ENCODE data around the gene ATP2B2.

ATP2B2 gene

DNA sequence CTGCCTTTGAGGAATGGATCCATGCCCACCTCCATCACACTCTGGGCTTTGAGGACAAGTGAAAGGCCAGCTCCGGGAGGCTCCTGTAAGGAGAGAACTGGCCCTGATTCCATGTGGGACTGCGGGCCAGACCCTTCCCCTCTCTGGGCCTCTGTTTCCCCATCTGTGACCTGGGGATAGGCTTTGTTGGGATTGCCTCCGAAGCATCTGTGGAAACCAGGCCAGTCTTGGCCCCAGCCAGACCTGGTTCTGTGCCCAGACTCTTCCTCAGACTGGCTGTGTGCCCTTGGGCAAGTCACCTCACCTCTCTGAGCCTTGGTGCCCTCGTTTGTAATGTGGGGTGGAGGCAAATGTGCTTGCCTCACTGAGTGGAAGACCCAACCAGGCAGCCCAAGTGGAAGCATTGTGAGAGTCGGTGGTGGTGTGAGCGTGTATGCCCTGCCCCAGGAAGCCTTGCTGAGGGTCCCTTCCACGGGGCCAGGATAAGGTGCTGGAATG lies 163.4 kb downstream of the ATP2B2 start:
- Histone ChIP-seq H2BK5ac (ENCODE audit: low read length) (no peak overlapping the region), H2AK5ac (ENCODE audit: low read depth, low read length) (peak overlapping the region; percentile 32), H3K9me3 (replicated peaks in 1 of 2; ENCODE audit: control insufficient read depth in 2 of 2, insufficient read depth in 1 of 2, low read depth in 1 of 2, low read length in 2 of 2) (no peaks in the 10 kb centered on the region), H3K79me1 (ENCODE audit: low read depth, low read length) (no peaks in the 10 kb centered on the region), H3K4me1 (ENCODE audit: control insufficient read depth in 2 of 2, insufficient read depth in 1 of 2, low read depth in 1 of 2, low read length in 2 of 2) (peaks cover 0 to 6% of the 10 kb centered on the region in 2 donors), H2AFZ (ENCODE audit: low read length) (no peak overlapping the region), H3K27ac (replicated peaks; ENCODE audit: low read length) (no peak overlapping the region), H3K36me3 (replicated peaks in 1 of 2; ENCODE audit: control insufficient read depth in 2 of 2, insufficient read depth in 2 of 2, low read length in 2 of 2) (no peaks in the 10 kb centered on the region), H3K4me3 (ENCODE audit: low read length in 2 of 2) (no peak overlapping the region), H3K4me2 (ENCODE audit: insufficient read depth, low read length, poor library complexity, severe bottlenecking) (no peak overlapping the region), H3K14ac (ENCODE audit: low read length) (no peak overlapping the region), H4K8ac (ENCODE audit: low read depth, low read length) (no peak overlapping the region), H2BK12ac (ENCODE audit: low read length) (no peak overlapping the region), H3K18ac (ENCODE audit: low read length) (no peak overlapping the region), H2BK15ac (ENCODE audit: low read length) (no peak overlapping the region), H3K9ac (ENCODE audit: low read depth, low read length, poor library complexity) (no peak overlapping the region), H3K4ac (ENCODE audit: low read length) (no peak overlapping the region), H4K91ac (ENCODE audit: low read depth, low read length, poor library complexity) (no peak overlapping the region), H2BK120ac (ENCODE audit: low read depth, low read length) (no peak overlapping the region), H3K23ac (ENCODE audit: low read depth, low read length, poor library complexity) (no peak overlapping the region), H3K27me3 (ENCODE audit: control insufficient read depth in 3 of 3, insufficient read depth in 3 of 3, low read depth in 1 of 3, low read length in 3 of 3) (peaks cover 0 to 32% (median 0%) of the 10 kb centered on the region in 3 experiments)
- DNase-seq (ENCODE audit: low spot score), result no peak
- no CpG with 5 or more reads among the region's 7 CpGs for WGBS, 2 donors (ENCODE audit: extremely low coverage in 2 of 2, insufficient read length in 2 of 2, insufficient replicate concordance in 1 of 2)

DNA sequence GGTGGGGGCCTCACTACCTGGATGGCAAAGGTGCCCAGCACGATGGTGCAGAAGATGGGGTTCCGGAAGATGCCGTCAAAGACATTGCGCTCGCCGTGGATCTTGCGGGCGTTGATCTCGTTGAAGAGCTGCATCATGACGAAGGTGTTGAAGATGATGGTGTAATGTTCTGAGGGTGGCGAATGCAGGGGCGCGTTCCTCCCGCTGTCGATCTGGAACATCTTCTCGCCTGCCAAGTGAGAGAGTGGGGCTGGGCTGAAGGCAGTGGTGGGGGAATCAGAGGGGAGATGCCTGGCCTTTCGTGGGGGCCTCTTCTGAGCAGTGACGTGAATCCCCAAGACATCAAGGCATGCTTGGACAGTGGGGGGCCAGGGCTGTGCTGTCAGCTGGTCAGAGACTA lies 164.9 kb downstream of the ATP2B2 start:
- peak overlapping the region; percentile 15 for H3K9ac ChIP-seq (ENCODE audit: low read depth, low read length, poor library complexity)
- H3K4me1 ChIP-seq (ENCODE audit: control insufficient read depth in 2 of 2, insufficient read depth in 1 of 2, low read depth in 1 of 2, low read length in 2 of 2), result peaks cover 4 to 6% of the 10 kb centered on the region in 2 donors
- H3K18ac ChIP-seq (ENCODE audit: low read length), result peak overlapping the region; percentile 34
- H3K79me1 ChIP-seq (ENCODE audit: low read depth, low read length), result no peaks in the 10 kb centered on the region
- H2BK120ac ChIP-seq (ENCODE audit: low read depth, low read length), result no peak overlapping the region
- H3K4ac ChIP-seq (ENCODE audit: low read length), result peak overlapping the region; percentile 2
- no peak overlapping the region for H4K8ac ChIP-seq (ENCODE audit: low read depth, low read length)
- no peaks in the 10 kb centered on the region for H3K9me3 ChIP-seq (replicated peaks in 1 of 2; ENCODE audit: control insufficient read depth in 2 of 2, insufficient read depth in 1 of 2, low read depth in 1 of 2, low read length in 2 of 2)
- no peaks in the 10 kb centered on the region for H3K36me3 ChIP-seq (replicated peaks in 1 of 2; ENCODE audit: control insufficient read depth in 2 of 2, insufficient read depth in 2 of 2, low read length in 2 of 2)
- no peak for DNase-seq (ENCODE audit: low spot score)
- no peak overlapping the region for H2BK5ac ChIP-seq (ENCODE audit: low read length)
- no peak overlapping the region for H3K14ac ChIP-seq (ENCODE audit: low read length)
- H3K4me2 ChIP-seq (ENCODE audit: insufficient read depth, low read length, poor library complexity, severe bottlenecking), result no peak overlapping the region
- H4K91ac ChIP-seq (ENCODE audit: low read depth, low read length, poor library complexity), result no peak overlapping the region
- H3K27me3 ChIP-seq (ENCODE audit: control insufficient read depth in 3 of 3, insufficient read depth in 3 of 3, low read depth in 1 of 3, low read length in 3 of 3), result peaks cover 0 to 18% (median 0%) of the 10 kb centered on the region in 3 experiments
- H2AFZ ChIP-seq (ENCODE audit: low read length), result no peak overlapping the region
- H2BK12ac ChIP-seq (ENCODE audit: low read length), result peak overlapping the region; percentile 16
- WGBS, 2 donors (ENCODE audit: extremely low coverage in 2 of 2, insufficient read length in 2 of 2, insufficient replicate concordance in 1 of 2), result no CpG with 5 or more reads among the region's 18 CpGs
- H2BK15ac ChIP-seq (ENCODE audit: low read length), result no peak overlapping the region
- H3K23ac ChIP-seq (ENCODE audit: low read depth, low read length, poor library complexity), result peak overlapping the region; percentile 32
- no peak overlapping the region for H3K27ac ChIP-seq (replicated peaks; ENCODE audit: low read length)
- no peak overlapping the region for H3K4me3 ChIP-seq (ENCODE audit: low read length in 2 of 2)
- H2AK5ac ChIP-seq (ENCODE audit: low read depth, low read length), result peak overlapping the region; percentile 59

GRCh38 chr3:10340046-10340445 lies 165.3 kb downstream of the ATP2B2 start:
- no peaks in the 10 kb centered on the region for H3K79me1 ChIP-seq (ENCODE audit: low read depth, low read length)
- H3K27me3 ChIP-seq (ENCODE audit: control insufficient read depth in 3 of 3, insufficient read depth in 3 of 3, low read depth in 1 of 3, low read length in 3 of 3), result peaks cover 0 to 18% (median 0%) of the 10 kb centered on the region in 3 experiments
- no peak overlapping the region for H4K91ac ChIP-seq (ENCODE audit: low read depth, low read length, poor library complexity)
- no peak overlapping the region for H3K4me3 ChIP-seq (ENCODE audit: low read length in 2 of 2)
- peak overlapping the region; percentile 32 for H3K23ac ChIP-seq (ENCODE audit: low read depth, low read length, poor library complexity)
- H3K36me3 ChIP-seq (replicated peaks in 1 of 2; ENCODE audit: control insufficient read depth in 2 of 2, insufficient read depth in 2 of 2, low read length in 2 of 2), result no peaks in the 10 kb centered on the region
- no peak overlapping the region for H2BK15ac ChIP-seq (ENCODE audit: low read length)
- H3K4me2 ChIP-seq (ENCODE audit: insufficient read depth, low read length, poor library complexity, severe bottlenecking), result no peak overlapping the region
- no peak overlapping the region for H2BK12ac ChIP-seq (ENCODE audit: low read length)
- H3K4me1 ChIP-seq (ENCODE audit: control insufficient read depth in 2 of 2, insufficient read depth in 1 of 2, low read depth in 1 of 2, low read length in 2 of 2), result peaks cover 4 to 6% of the 10 kb centered on the region in 2 donors
- DNase-seq (ENCODE audit: low spot score), result no peak
- no peak overlapping the region for H2BK5ac ChIP-seq (ENCODE audit: low read length)
- H3K14ac ChIP-seq (ENCODE audit: low read length), result no peak overlapping the region
- peak overlapping the region; percentile 15 for H3K9ac ChIP-seq (ENCODE audit: low read depth, low read length, poor library complexity)
- H3K27ac ChIP-seq (replicated peaks; ENCODE audit: low read length), result no peak overlapping the region
- no peak overlapping the region for H3K18ac ChIP-seq (ENCODE audit: low read length)
- H2AK5ac ChIP-seq (ENCODE audit: low read depth, low read length), result no peak overlapping the region
- no peaks in the 10 kb centered on the region for H3K9me3 ChIP-seq (replicated peaks in 1 of 2; ENCODE audit: control insufficient read depth in 2 of 2, insufficient read depth in 1 of 2, low read depth in 1 of 2, low read length in 2 of 2)
- no peak overlapping the region for H2BK120ac ChIP-seq (ENCODE audit: low read depth, low read length)
- no peak overlapping the region for H4K8ac ChIP-seq (ENCODE audit: low read depth, low read length)
- no CpG with 5 or more reads among the region's 4 CpGs for WGBS, 2 donors (ENCODE audit: extremely low coverage in 2 of 2, insufficient read length in 2 of 2, insufficient replicate concordance in 1 of 2)
- H3K4ac ChIP-seq (ENCODE audit: low read length), result no peak overlapping the region
- no peak overlapping the region for H2AFZ ChIP-seq (ENCODE audit: low read length)

DNA sequence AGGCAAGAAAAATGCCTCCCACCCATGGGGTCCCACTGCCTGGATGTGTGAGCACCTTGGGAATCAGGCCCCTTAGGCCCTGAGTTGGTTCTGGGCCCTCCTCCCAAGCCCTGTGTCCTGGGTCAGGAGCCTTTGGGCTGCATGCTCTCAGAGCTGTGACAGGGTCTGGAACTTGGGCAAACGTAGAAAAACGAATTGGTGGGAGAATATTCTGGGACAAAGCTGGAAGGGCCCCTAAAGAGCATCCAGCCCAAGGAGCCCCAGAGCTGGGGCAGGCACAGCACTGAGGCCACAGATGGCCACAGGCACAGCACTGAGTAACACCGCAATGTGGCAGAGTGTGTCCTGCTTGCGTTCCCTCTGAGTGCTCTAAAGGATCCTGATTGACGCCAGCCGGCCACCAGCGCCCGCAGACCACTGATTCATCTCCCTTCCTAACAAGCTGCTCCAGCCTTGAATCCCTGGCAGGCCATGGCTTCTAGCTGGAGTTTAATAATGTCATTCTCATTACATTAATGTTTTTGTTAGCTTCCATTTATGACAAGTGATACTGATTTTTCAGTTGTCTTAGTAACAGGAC lies 165.9 kb downstream of the ATP2B2 start:
- Histone ChIP-seq H3K4ac (ENCODE audit: low read length) (no peak overlapping the region), H3K4me3 (ENCODE audit: low read length in 2 of 2) (no peak overlapping the region), H3K14ac (ENCODE audit: low read length) (no peak overlapping the region), H3K23ac (ENCODE audit: low read depth, low read length, poor library complexity) (peak overlapping the region; percentile 37), H2AK5ac (ENCODE audit: low read depth, low read length) (no peak overlapping the region), H3K27ac (replicated peaks; ENCODE audit: low read length) (no peak overlapping the region), H2BK5ac (ENCODE audit: low read length) (peak overlapping the region; percentile 36), H4K8ac (ENCODE audit: low read depth, low read length) (no peak overlapping the region), H4K91ac (ENCODE audit: low read depth, low read length, poor library complexity) (no peak overlapping the region), H3K79me1 (ENCODE audit: low read depth, low read length) (no peaks in the 10 kb centered on the region), H3K9me3 (replicated peaks in 1 of 2; ENCODE audit: control insufficient read depth in 2 of 2, insufficient read depth in 1 of 2, low read depth in 1 of 2, low read length in 2 of 2) (no peaks in the 10 kb centered on the region), H2BK15ac (ENCODE audit: low read length) (no peak overlapping the region), H3K9ac (ENCODE audit: low read depth, low read length, poor library complexity) (no peak overlapping the region), H3K18ac (ENCODE audit: low read length) (no peak overlapping the region), H3K36me3 (replicated peaks in 1 of 2; ENCODE audit: control insufficient read depth in 2 of 2, insufficient read depth in 2 of 2, low read length in 2 of 2) (no peaks in the 10 kb centered on the region), H2AFZ (ENCODE audit: low read length) (no peak overlapping the region), H3K4me2 (ENCODE audit: insufficient read depth, low read length, poor library complexity, severe bottlenecking) (no peak overlapping the region), H3K4me1 (ENCODE audit: control insufficient read depth in 2 of 2, insufficient read depth in 1 of 2, low read depth in 1 of 2, low read length in 2 of 2) (peaks cover 4 to 6% of the 10 kb centered on the region in 2 donors), H3K27me3 (ENCODE audit: control insufficient read depth in 3 of 3, insufficient read depth in 3 of 3, low read depth in 1 of 3, low read length in 3 of 3) (peaks cover 0 to 20% (median 0%) of the 10 kb centered on the region in 3 experiments), H2BK12ac (ENCODE audit: low read length) (no peak overlapping the region), H2BK120ac (ENCODE audit: low read depth, low read length) (no peak overlapping the region)
- DNase-seq (ENCODE audit: low spot score), result no peak
- WGBS, 2 donors (ENCODE audit: extremely low coverage in 2 of 2, insufficient read length in 2 of 2, insufficient replicate concordance in 1 of 2), result no CpG with 5 or more reads among the region's 8 CpGs
